ENCODE data around the gene IL25.

- TF ChIP-seq ZNF577 (CRISPR knock-in tag; IDR thresholded peaks at IDR 0.05; ENCODE audit: borderline replicate concordance, low read depth) (no peak), HDAC2 (CRISPR knock-in tag; IDR thresholded peaks at IDR 0.05) (no peak), SSRP1 (CRISPR knock-in tag; IDR thresholded peaks at IDR 0.05) (no peak), PCBP1 (IDR thresholded peaks at IDR 0.05; ENCODE audit: borderline replicate concordance, low read depth, low read length) (no peak), NFRKB (IDR thresholded peaks at IDR 0.05) (no peak), ZKSCAN1 (IDR thresholded peaks at IDR 0.05; ENCODE audit: low read length) (no peak), ATF6 (CRISPR knock-in tag; conservative IDR thresholded peaks at IDR 0.05) (no peak), ZBTB26 (CRISPR knock-in tag; IDR thresholded peaks at IDR 0.05; ENCODE audit: borderline replicate concordance) (no peak), NR2F1 (CRISPR knock-in tag; IDR thresholded peaks at IDR 0.05) (no peak), POLR2AphosphoS5 (IDR thresholded peaks at IDR 0.05; ENCODE audit: low read depth, low read length) (no peak)
Observed at GRCh38 chr14:23423657-23424056, 51.0 kb downstream of the IL25 start.

Data from HepG2 (cell line).